SK-N-SH (cell line): ENCODE data around the gene GAS6. TPM values are rescaled to one million over a fixed set of nuclear protein-coding genes. Genes with fewer than 3 reads are reported as not detected.

ENCODE experiments used
- CTCF ChIA-PET: fragments of 300-600, 350-600 bp; formaldehyde crosslinking; extraction: SDS; loops from one replicate; lab custom pipeline; 2021; lab: Yijun Ruan, JAX
- POLR2A ChIA-PET: fragments of 350-600 bp; sonication (Branson Sonifier 250); formaldehyde crosslinking; extraction: SDS; loops from one replicate; lab custom pipeline; 2020; ENCODE audit warnings: antibody characterized with exemption, inconsistent platforms; lab: Yijun Ruan, JAX
- DNase-seq: peaks from one replicate; pipeline ENCODE4 v3.0.0; 2012
- H2AFZ ChIP-seq: fragments of 200-600 bp; sonication (generic); 2 replicates; pipeline ENCODE4 v1.8.1; 2016; ENCODE audit warnings: antibody characterized with exemption, mild to moderate bottlenecking, low read depth
- H3F3A ChIP-seq: fragments of 200-600 bp; sonication (generic); replicated peaks from 2 replicates; pipeline ENCODE3; 2016; ENCODE audit warnings: antibody characterized with exemption, mild to moderate bottlenecking; ENCODE audit not compliant: insufficient read depth
- H3K27ac ChIP-seq, 2 experiments: fragments of 200-500 bp in 1 of 2; fragments of 200-600 bp in 1 of 2; sonication (Bioruptor generic) in 1 of 2; sonication (generic), shearing (Covaris generic) in 1 of 2; 2 replicates each; pipeline versions ENCODE4 v1.5.1 to v1.6.1; 2014 to 2016; ENCODE audit warnings: low read depth in 2 of 2, inconsistent platforms in 1 of 2, low read length in 1 of 2, mild to moderate bottlenecking in 1 of 2, mixed read lengths in 1 of 2
- H3K27me3 ChIP-seq: fragments of 200-600 bp; sonication (generic), shearing (Covaris generic); 2 replicates; pipeline ENCODE4 v1.6.1; 2016; ENCODE audit warnings: mixed run types; ENCODE audit not compliant: insufficient read depth
- H3K36me3 ChIP-seq, 2 experiments: fragments of 200-500 bp in 1 of 2; fragments of 200-600 bp in 1 of 2; sonication (Bioruptor generic) in 1 of 2; sonication (generic) in 1 of 2; replicated peaks in 1 of 2; 2 replicates each; pipeline versions ENCODE3 to v1.5.1; 2014 to 2016; ENCODE audit warnings: low read length in 1 of 2, mild to moderate bottlenecking in 1 of 2; ENCODE audit not compliant: insufficient read depth in 2 of 2, control insufficient read depth in 1 of 2
- H3K4me1 ChIP-seq, 2 experiments: fragments of 200-500 bp in 1 of 2; fragments of 200-600 bp in 1 of 2; sonication (Bioruptor generic) in 1 of 2; sonication (generic), shearing (Covaris generic) in 1 of 2; 2 replicates each; pipeline versions ENCODE4 v1.5.1 to v1.6.1; 2014 to 2016; ENCODE audit warnings: low read depth in 1 of 2, low read length in 1 of 2, mixed run types in 1 of 2; ENCODE audit not compliant: insufficient read depth in 2 of 2, control insufficient read depth in 1 of 2
- H3K4me2 ChIP-seq: fragments of 200-600 bp; sonication (generic), shearing (Covaris generic); 2 replicates; pipeline ENCODE4 v1.6.1; 2017; ENCODE audit warnings: mixed run types
- H3K4me3 ChIP-seq, 2 experiments: fragments of 200-500 bp in 1 of 2; fragments of 200-600 bp in 1 of 2; sonication (Bioruptor generic) in 1 of 2; sonication (generic), shearing (Covaris generic) in 1 of 2; 2 replicates each; pipeline versions ENCODE4 v1.5.1 to v1.8.1; 2014 to 2016; ENCODE audit warnings: low read depth in 2 of 2, inconsistent platforms in 1 of 2, low read length in 1 of 2, mild to moderate bottlenecking in 1 of 2, mixed read lengths in 1 of 2, moderate library complexity in 1 of 2
- H3K79me2 ChIP-seq: fragments of 200-600 bp; sonication (generic); 2 replicates; pipeline ENCODE4 v1.8.1; 2017; ENCODE audit warnings: mild to moderate bottlenecking; ENCODE audit not compliant: insufficient read depth
- H3K9ac ChIP-seq: fragments of 200-600 bp; sonication (generic); 2 replicates; pipeline ENCODE4 v1.6.1; 2017; ENCODE audit warnings: mixed run types
- H3K9me2 ChIP-seq: fragments of 200-600 bp; sonication (generic); 2 replicates; pipeline ENCODE4 v1.6.1; 2017; ENCODE audit warnings: mixed run types
- H3K9me3 ChIP-seq: fragments of 200-600 bp; sonication (generic); 2 replicates; pipeline ENCODE4 v1.6.1; 2017; ENCODE audit warnings: mixed run types, mild to moderate bottlenecking, moderate library complexity
- H4K20me1 ChIP-seq: fragments of 200-600 bp; sonication (generic); 2 replicates; pipeline ENCODE4 v1.6.1; 2017; ENCODE audit warnings: mild to moderate bottlenecking, mixed run types; ENCODE audit not compliant: insufficient read depth
- CTCF ChIP-seq: fragments of 200-600 bp; sonication (generic); IDR thresholded peaks from 2 replicates; pipeline ENCODE4 v1.6.1; 2017; ENCODE audit warnings: antibody characterized with exemption, mild to moderate bottlenecking, moderate library complexity
- EZH2phosphoT487 ChIP-seq: fragments of 200-600 bp; sonication (generic); IDR thresholded peaks from 2 replicates; pipeline ENCODE4 v1.6.1; 2017; ENCODE audit warnings: low read depth, mixed run types, mild to moderate bottlenecking, antibody characterized with exemption, moderate library complexity, borderline replicate concordance
- FOSL2 ChIP-seq: IDR thresholded peaks from 2 replicates; pipeline ENCODE4 v1.4.0; 2012; ENCODE audit warnings: low read depth, mild to moderate bottlenecking, moderate library complexity, borderline replicate concordance
- FOXM1 ChIP-seq: IDR thresholded peaks from 2 replicates; pipeline ENCODE4 v1.4.0; 2012; ENCODE audit warnings: low read depth, mild to moderate bottlenecking
- MXI1 ChIP-seq: IDR thresholded peaks from 2 replicates; pipeline ENCODE4 v1.6.1; 2012; ENCODE audit warnings: mild to moderate bottlenecking, low read depth, low read length, improper control_type of control experiment
- PBX3 ChIP-seq: IDR thresholded peaks from 2 replicates; pipeline ENCODE4; 2012
- POLR2AphosphoS5 ChIP-seq: IDR thresholded peaks from 2 replicates; pipeline ENCODE4 v1.6.1; 2012; ENCODE audit warnings: low read depth, low read length
- RAD21 ChIP-seq: IDR thresholded peaks from 2 replicates; pipeline ENCODE4 v1.6.1; 2012; ENCODE audit warnings: mild to moderate bottlenecking, low read length
- RFX5 ChIP-seq: IDR thresholded peaks from 2 replicates; pipeline ENCODE4 v1.6.1; 2012; ENCODE audit warnings: mild to moderate bottlenecking, improper control_type of control experiment, low read length
- SIN3A ChIP-seq: IDR thresholded peaks from 2 replicates; pipeline ENCODE4 v1.6.1; 2012; ENCODE audit warnings: low read depth, mild to moderate bottlenecking, low read length, moderate library complexity, borderline replicate concordance
- TAF1 ChIP-seq: IDR thresholded peaks from 2 replicates; pipeline ENCODE4 v1.6.1; 2012; ENCODE audit warnings: low read depth, mild to moderate bottlenecking, low read length, moderate library complexity, borderline replicate concordance
- TEAD4 ChIP-seq: IDR thresholded peaks from 2 replicates; pipeline ENCODE4 v1.4.0; 2012; ENCODE audit warnings: mild to moderate bottlenecking, borderline replicate concordance; ENCODE audit not compliant: insufficient read depth
- USF1 ChIP-seq: IDR thresholded peaks from 2 replicates; pipeline ENCODE4 v1.4.0; 2012; ENCODE audit warnings: low read depth, borderline replicate concordance
- ZBTB33 ChIP-seq: IDR thresholded peaks from 2 replicates; pipeline ENCODE4 v1.4.0; 2012; ENCODE audit warnings: low read depth, borderline replicate concordance
- WGBS: methylation state at CpG from one replicate; pipeline ENCODE4 v1.1.6; 2017; ENCODE audit warnings: low lambda C conversion rate; 5-methylcytosine and 5-hydroxymethylcytosine counted together
- polyA plus RNA-seq, 3 experiments: library from polyadenylated mRNA; depleted of rRNA; stranded (reverse); fragments of >200 nt; gene quantifications; 2 replicates each; pipeline ENCODE4 v1.2.3, GENCODE V29; 2012

The GAS6 gene
- polyA plus RNA-seq, 1 of the 3 experiments (the other 2 are of a cell fraction), result 380 TPM

- TF ChIP-seq TAF1, result no peak
- no peak for TF ChIP-seq FOXM1
- TF ChIP-seq USF1, result no peak
- no peak for TF ChIP-seq RAD21
- TF ChIP-seq RFX5, result no peak
- TF ChIP-seq SIN3A, result no peak
- TF ChIP-seq MXI1, result no peak
Measured at GRCh38 chr13:113898391-113898790, 34.5 kb upstream of the GAS6 start (continued).

GRCh38 chr13:113897966-113898365 lies 34.1 kb upstream of the GAS6 start:
- Histone ChIP-seq H4K20me1 (no peaks in the 10 kb centered on the region), H2AFZ (no peak overlapping the region), H3F3A (peaks cover 32% of the 10 kb centered on the region), H3K9me3 (peaks cover 6% of the 10 kb centered on the region; the same call in 1 of the 2 replicates), H3K27me3 (no peaks in the 10 kb centered on the region), H3K79me2 (no peaks in the 10 kb centered on the region), H3K27ac (peak overlapping the region; percentile 22 to 93; a peak in 3 of 4 replicates), H3K4me3 (no peak overlapping the region), H3K9ac (peak overlapping the region; percentile 42), H3K4me1 (peaks cover 0 to 28% of the 10 kb centered on the region in 2 experiments; a peak in 2 of 4 replicates), H3K4me2 (no peak overlapping the region; the same call in 1 of the 2 replicates), H3K36me3 (no peaks in the 10 kb centered on the region), H3K9me2 (no peaks in the 10 kb centered on the region)
- ChIA-PET CTCF (no interaction called here), POLR2A (no interaction called here)
- TF ChIP-seq TAF1 (no peak), EZH2phosphoT487 (no peak), CTCF (no peak), ZBTB33 (no peak), FOSL2 (no peak), TEAD4 (no peak), POLR2AphosphoS5 (no peak), PBX3 (no peak)
- 90% methylated on average over 3 of the region's 4 CpGs for WGBS
- DNase-seq, result no peak
